H9 (cell line): Measurements from ENCODE around the gene RANBP6. TPM values are rescaled to one million over a fixed set of nuclear protein-coding genes. Genes with fewer than 3 reads are reported as not detected.

Experiments
- DNase-seq: peaks from one replicate; pipeline ENCODE4 v3.0.0-alpha.2; 2017
- H2AFZ ChIP-seq: one replicate; pipeline ENCODE4 v1.6.1; 2013; ENCODE audit warnings: mild to moderate bottlenecking, low read length, control low read depth, moderate library complexity
- H2AK5ac ChIP-seq: 2 replicates; pipeline ENCODE4 v1.6.1; 2013; ENCODE audit warnings: low read length, control low read depth, mixed read lengths; ENCODE audit not compliant: insufficient read length
- H2BK120ac ChIP-seq: one replicate; pipeline ENCODE4 v1.6.1; 2013; ENCODE audit warnings: low read depth, mild to moderate bottlenecking, low read length, control low read depth, inconsistent platforms; ENCODE audit not compliant: poor library complexity, severe bottlenecking
- H2BK12ac ChIP-seq: 2 replicates; pipeline ENCODE4 v1.6.1; 2013; ENCODE audit warnings: low read length, control low read depth, mixed read lengths, low read depth; ENCODE audit not compliant: insufficient read length
- H2BK15ac ChIP-seq: 2 replicates; pipeline ENCODE4 v1.6.1; 2013; ENCODE audit warnings: low read depth, low read length, control low read depth
- H2BK20ac ChIP-seq: one replicate; pipeline ENCODE4 v1.6.1; 2013; ENCODE audit warnings: low read depth, mild to moderate bottlenecking, low read length, control low read depth, inconsistent platforms; ENCODE audit not compliant: poor library complexity, severe bottlenecking
- H2BK5ac ChIP-seq: 2 replicates; pipeline ENCODE4 v1.6.1; 2013; ENCODE audit warnings: low read length, control low read depth, mixed read lengths; ENCODE audit not compliant: insufficient read length
- H3K14ac ChIP-seq: 2 replicates; pipeline ENCODE4 v1.6.1; 2013; ENCODE audit warnings: low read length, control low read depth; ENCODE audit not compliant: insufficient read depth
- H3K18ac ChIP-seq: 2 replicates; pipeline ENCODE4 v1.6.1; 2013; ENCODE audit warnings: low read depth, mild to moderate bottlenecking, mixed read lengths, low read length, control low read depth; ENCODE audit not compliant: insufficient read length
- H3K23ac ChIP-seq: 2 replicates; pipeline ENCODE4 v1.6.1; 2013; ENCODE audit warnings: low read length, control low read depth, mixed read lengths, low read depth; ENCODE audit not compliant: insufficient read length
- H3K23me2 ChIP-seq: 2 replicates; pipeline ENCODE4 v1.6.1; 2013; ENCODE audit warnings: low read depth, mild to moderate bottlenecking, mixed read lengths, low read length, control low read depth; ENCODE audit not compliant: insufficient read length, poor library complexity, severe bottlenecking
- H3K27ac ChIP-seq: 2 replicates; pipeline ENCODE4 v1.5.1; 2013; ENCODE audit warnings: low read length, control low read depth, mixed read lengths, low read depth; ENCODE audit not compliant: insufficient read length
- H3K27me3 ChIP-seq: 2 replicates; pipeline ENCODE4 v1.6.1; 2013; ENCODE audit warnings: low read length, control low read depth, inconsistent platforms; ENCODE audit not compliant: insufficient read depth
- H3K4ac ChIP-seq: 2 replicates; pipeline ENCODE4 v1.6.1; 2013; ENCODE audit warnings: low read depth, mild to moderate bottlenecking, control low read depth, inconsistent platforms, low read length, moderate library complexity
- H3K4me1 ChIP-seq: 2 replicates; pipeline ENCODE4 v1.6.1; 2013; ENCODE audit warnings: low read length, control low read depth, inconsistent platforms; ENCODE audit not compliant: insufficient read depth
- H3K4me2 ChIP-seq: 2 replicates; pipeline ENCODE4 v1.6.1; 2013; ENCODE audit warnings: low read length, control low read depth, mixed read lengths; ENCODE audit not compliant: insufficient read length, insufficient read depth
- H3K56ac ChIP-seq: 2 replicates; pipeline ENCODE4 v1.6.1; 2013; ENCODE audit warnings: low read depth, mild to moderate bottlenecking, mixed read lengths, low read length, control low read depth; ENCODE audit not compliant: insufficient read length
- H3K79me1 ChIP-seq: 2 replicates; pipeline ENCODE4 v1.6.1; 2013; ENCODE audit warnings: low read depth, mild to moderate bottlenecking, moderate library complexity, low read length, control low read depth, inconsistent platforms; ENCODE audit not compliant: insufficient read depth, poor library complexity, severe bottlenecking
- H3K79me2 ChIP-seq: 2 replicates; pipeline ENCODE4 v1.6.1; 2013; ENCODE audit warnings: low read length, control low read depth, inconsistent platforms; ENCODE audit not compliant: insufficient read depth
- H3K9ac ChIP-seq: 2 replicates; pipeline ENCODE4 v1.6.1; 2013; ENCODE audit warnings: low read length, control low read depth, mixed read lengths; ENCODE audit not compliant: insufficient read length; ENCODE audit errors: extremely low read depth
- H3K9me3 ChIP-seq: one replicate; pipeline ENCODE4 v1.6.1; 2013; ENCODE audit warnings: low read depth, low read length, inconsistent platforms; ENCODE audit not compliant: control insufficient read depth
- H3T11ph ChIP-seq: one replicate; pipeline ENCODE4 v1.6.1; 2013; ENCODE audit warnings: mild to moderate bottlenecking, low read length, control low read depth, inconsistent platforms
- H4K20me1 ChIP-seq: one replicate; pipeline ENCODE4 v1.6.1; 2013; ENCODE audit not compliant: control insufficient read depth, insufficient read length, insufficient read depth
- H4K5ac ChIP-seq: 2 replicates; pipeline ENCODE4 v1.6.1; 2013; ENCODE audit warnings: low read depth, mild to moderate bottlenecking, mixed read lengths, low read length, control low read depth; ENCODE audit not compliant: insufficient read length
- H4K8ac ChIP-seq: replicated peaks from 2 replicates; pipeline ENCODE4 v1.6.1; 2013; ENCODE audit warnings: low read length, control low read depth, mixed read lengths, low read depth; ENCODE audit not compliant: insufficient read length
- H4K91ac ChIP-seq: 2 replicates; pipeline ENCODE4 v1.6.1; 2013; ENCODE audit warnings: low read depth, mild to moderate bottlenecking, moderate library complexity, mixed read lengths, low read length, control low read depth; ENCODE audit not compliant: insufficient read length
- H3K27ac Mint-ChIP-seq, 3 experiments: 2 replicates in 2 of 3; 3 replicates in 1 of 3; pipeline ENCODE4 v1.8.0; 2020 to 2021; ENCODE audit warnings: mixed read lengths in 3 of 3, mild to moderate bottlenecking in 1 of 3, moderate library complexity in 1 of 3
- H3K27me3 Mint-ChIP-seq: 2 replicates; pipeline ENCODE4 v1.8.0; 2021; ENCODE audit warnings: low read depth, mild to moderate bottlenecking, moderate library complexity, mixed read lengths
- H3K36me3 Mint-ChIP-seq, 3 experiments: 2 replicates in 2 of 3; 3 replicates in 1 of 3; pipeline ENCODE4 v1.8.0; 2020 to 2021; ENCODE audit warnings: low read depth in 3 of 3, mixed read lengths in 3 of 3; ENCODE audit not compliant: insufficient read depth in 1 of 3
- H3K4me1 Mint-ChIP-seq, 2 experiments: 2 replicates each; pipeline ENCODE4 v1.8.0; 2020; ENCODE audit warnings: mixed read lengths in 2 of 2
- H3K4me3 Mint-ChIP-seq, 2 experiments: 2 replicates in 1 of 2; 3 replicates in 1 of 2; pipeline ENCODE4 v1.8.0; 2020 to 2021; ENCODE audit warnings: mild to moderate bottlenecking in 2 of 2, mixed read lengths in 2 of 2, moderate library complexity in 1 of 2
- H3K9me3 Mint-ChIP-seq, 2 experiments: 2 replicates in 1 of 2; 3 replicates in 1 of 2; pipeline ENCODE4 v1.8.0; 2020; ENCODE audit warnings: mild to moderate bottlenecking in 2 of 2, mixed read lengths in 2 of 2, moderate library complexity in 1 of 2
- CTCF ChIP-seq: fragments of 200-600 bp; sonication (generic); conservative IDR thresholded peaks from 3 replicates; pipeline ENCODE4 v1.8.0; 2021; ENCODE audit warnings: antibody characterized with exemption, mild to moderate bottlenecking
- WGBS: extraction: QIAGEN DNeasy Blood & Tissue Kit; methylation state at CpG from one replicate; pipeline ENCODE4 v1.1.7; 2013; ENCODE audit warnings: missing lambda C conversion rate, low lambda C conversion rate, mixed read lengths; ENCODE audit not compliant: insufficient read length; ENCODE audit errors: extremely low coverage; 5-methylcytosine and 5-hydroxymethylcytosine counted together
- total RNA-seq: library from RNA; stranded (reverse); gene quantifications from 2 replicates; pipeline ENCODE4 v1.2.1, GENCODE V29; 2021

RANBP6 gene
- total RNA-seq, 1 experiment from 2014 or later: 19.1 TPM

GRCh38 chr9:5982317-5982716 lies 33.1 kb downstream of the RANBP6 start:
- Histone ChIP-seq H3K27ac (no peak overlapping the region), H2BK15ac (no peak overlapping the region), H2BK5ac (no peak overlapping the region), H3K79me1 (no peaks in the 10 kb centered on the region), H3K27me3 (no peaks in the 10 kb centered on the region), H2BK12ac (no peak overlapping the region), H2AK5ac (no peak overlapping the region), H2BK20ac (no peak overlapping the region), H3T11ph (no peak overlapping the region), H3K4me1 (no peaks in the 10 kb centered on the region), H4K20me1 (no peaks in the 10 kb centered on the region), H3K56ac (no peak overlapping the region), H3K14ac (no peak overlapping the region), H3K79me2 (no peaks in the 10 kb centered on the region), H3K9ac (no peak overlapping the region), H3K4me2 (no peak overlapping the region), H4K91ac (no peak overlapping the region), H3K9me3 (no peaks in the 10 kb centered on the region), H2AFZ (no peak overlapping the region), H3K23ac (no peak overlapping the region), H3K4ac (no peak overlapping the region), H3K23me2 (no peaks in the 10 kb centered on the region), H4K8ac (no peak overlapping the region), H4K5ac (no peak overlapping the region), H3K18ac (no peak overlapping the region), H2BK120ac (no peak overlapping the region)
- Mint-ChIP-seq H3K9me3 (no peaks in the 10 kb centered on the region), H3K27ac (no peak overlapping the region), H3K4me3 (no peak overlapping the region), H3K4me1 (peaks cover 7 to 8% of the 10 kb centered on the region in 2 experiments), H3K36me3 (peaks cover 3 to 14% (median 7%) of the 10 kb centered on the region in 3 experiments; a peak in 6 of 7 replicates), H3K27me3 (no peaks in the 10 kb centered on the region)
- TF ChIP-seq CTCF: no peak
- DNase-seq: no peak
- no CpG with 5 or more reads among the region's 2 CpGs for WGBS
